Neural progenitor cell (in vitro differentiated cells): ENCODE data around the gene SPATA19.
A peak's percentile ranks its signal among the peaks of the same experiment; 100 is the strongest.

Experiments used
- EZH2 ChIP-seq: fragments of 200-600 bp; sonication (generic); IDR thresholded peaks from 2 replicates; pipeline ENCODE4 v1.6.1; 2017; ENCODE audit warnings: antibody characterized with exemption, mild to moderate bottlenecking, moderate library complexity
- EZH2phosphoT487 ChIP-seq: fragments of 200-600 bp; sonication (generic); IDR thresholded peaks from 2 replicates; pipeline ENCODE4 v1.6.1; 2017; ENCODE audit warnings: antibody characterized with exemption
- TF ChIP-seq, protein P1 (sequence below): fragments of 200-600 bp; sonication (generic); IDR thresholded peaks from 2 replicates; pipeline ENCODE4 v1.5.1; 2017; ENCODE audit warnings: antibody characterized with exemption, mild to moderate bottlenecking

DNA sequence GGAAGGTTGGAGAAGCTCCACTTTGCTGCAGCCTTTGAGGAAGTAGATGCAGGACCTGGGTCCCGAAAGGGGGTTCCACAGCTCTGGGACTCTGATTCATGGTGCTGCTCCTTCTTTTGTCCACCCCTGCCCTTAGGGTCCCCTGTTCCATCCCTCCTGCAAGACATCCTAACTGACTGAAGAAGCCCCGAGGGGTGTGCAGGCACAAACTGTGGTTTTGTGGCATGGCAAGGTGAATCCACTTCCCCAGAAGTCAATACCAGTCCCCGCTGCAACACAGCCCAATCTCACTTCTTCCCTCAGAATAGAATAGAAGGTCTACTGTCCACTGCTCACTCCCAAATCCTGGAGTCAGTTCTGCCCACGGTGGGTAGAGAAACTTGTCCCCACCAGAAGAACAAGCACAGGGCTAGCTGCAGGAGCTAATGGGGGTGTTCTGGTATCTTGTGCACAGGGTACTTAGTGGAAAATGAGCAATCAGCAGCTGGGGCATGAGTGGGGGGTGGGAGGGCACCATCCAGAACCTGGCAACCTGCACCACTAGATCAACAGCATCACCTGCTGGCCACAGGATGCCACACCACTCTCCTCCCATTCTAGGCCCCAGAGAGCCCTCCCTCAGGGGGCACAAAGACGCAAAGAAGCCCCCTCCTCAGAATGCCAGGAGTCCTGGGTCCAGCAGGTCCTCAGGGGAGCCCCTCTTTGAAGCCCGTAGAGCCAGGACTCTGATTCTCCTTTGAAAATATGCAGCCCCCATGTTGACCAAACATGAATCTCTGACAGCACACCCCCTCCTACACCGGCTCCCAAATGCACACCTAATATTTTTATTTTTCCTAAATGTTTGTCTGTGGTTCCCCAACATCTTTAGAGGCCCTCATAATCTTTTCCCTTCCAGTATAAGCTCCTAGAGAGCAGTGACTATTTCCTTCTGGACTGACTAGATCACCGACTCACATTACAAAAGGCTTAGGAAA is 14.1 kb downstream of the SPATA19 start:
- TF ChIP-seq, protein P1, sequence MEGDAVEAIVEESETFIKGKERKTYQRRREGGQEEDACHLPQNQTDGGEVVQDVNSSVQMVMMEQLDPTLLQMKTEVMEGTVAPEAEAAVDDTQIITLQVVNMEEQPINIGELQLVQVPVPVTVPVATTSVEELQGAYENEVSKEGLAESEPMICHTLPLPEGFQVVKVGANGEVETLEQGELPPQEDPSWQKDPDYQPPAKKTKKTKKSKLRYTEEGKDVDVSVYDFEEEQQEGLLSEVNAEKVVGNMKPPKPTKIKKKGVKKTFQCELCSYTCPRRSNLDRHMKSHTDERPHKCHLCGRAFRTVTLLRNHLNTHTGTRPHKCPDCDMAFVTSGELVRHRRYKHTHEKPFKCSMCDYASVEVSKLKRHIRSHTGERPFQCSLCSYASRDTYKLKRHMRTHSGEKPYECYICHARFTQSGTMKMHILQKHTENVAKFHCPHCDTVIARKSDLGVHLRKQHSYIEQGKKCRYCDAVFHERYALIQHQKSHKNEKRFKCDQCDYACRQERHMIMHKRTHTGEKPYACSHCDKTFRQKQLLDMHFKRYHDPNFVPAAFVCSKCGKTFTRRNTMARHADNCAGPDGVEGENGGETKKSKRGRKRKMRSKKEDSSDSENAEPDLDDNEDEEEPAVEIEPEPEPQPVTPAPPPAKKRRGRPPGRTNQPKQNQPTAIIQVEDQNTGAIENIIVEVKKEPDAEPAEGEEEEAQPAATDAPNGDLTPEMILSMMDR: peak; percentile 75
- TF ChIP-seq EZH2phosphoT487 (no peak), EZH2 (no peak)
